Erythroblast (primary cell): ENCODE results near the gene RNF213.
"Not testable (repeated sequence)": the region's sequence is repeated elsewhere in the genome, so short reads cannot be mapped to it uniquely, and the experiment has no call there.

ENCODE experiments used
- GATA1 ChIP-seq: IDR thresholded peaks from 2 replicates; pipeline ENCODE4 v1.6.1; 2011; ENCODE audit warnings: low read depth, mild to moderate bottlenecking, control low read depth, low read length, moderate library complexity
- POLR2A ChIP-seq: IDR thresholded peaks from 2 replicates; pipeline ENCODE4 v1.6.1; 2011; ENCODE audit warnings: mild to moderate bottlenecking, low read length

- not testable (repeated sequence) for TF ChIP-seq POLR2A, GATA1
Observed at GRCh38 chr17:80329421-80329820, 68.8 kb downstream of the RNF213 start.
